Lower lobe of right lung (tissue), 2 donors: ENCODE results near the gene APC. TPM values are rescaled to one million over a fixed set of nuclear protein-coding genes. Genes with fewer than 3 reads are reported as not detected.

ENCODE experiments used
- ATAC-seq, 2 donors: fragments of 200-7000 bp; cut with Tn5 transposase; one replicate each; pipeline ENCODE4 v1.9.1; 2020 to 2022; ENCODE audit warnings: mild to moderate bottlenecking in 2 of 2, moderate library complexity in 2 of 2
- DNase-seq: peaks from one replicate; pipeline ENCODE4 v3.0.0-alpha.2; 2020
- H3K27ac ChIP-seq: fragments of 200-600 bp; one replicate; pipeline ENCODE4 v1.8.0; 2022
- H3K27me3 ChIP-seq: fragments of 200-600 bp; one replicate; pipeline ENCODE4 v1.8.0; 2022; ENCODE audit warnings: low read depth
- H3K36me3 ChIP-seq: fragments of 200-600 bp; one replicate; pipeline ENCODE4 v1.8.0; 2022; ENCODE audit warnings: mild to moderate bottlenecking
- H3K4me1 ChIP-seq: fragments of 200-600 bp; one replicate; pipeline ENCODE4 v1.8.0; 2022
- H3K4me3 ChIP-seq: fragments of 200-600 bp; one replicate; pipeline ENCODE4 v1.8.0; 2022; ENCODE audit warnings: mild to moderate bottlenecking
- H3K9me3 ChIP-seq: fragments of 200-600 bp; one replicate; pipeline ENCODE4 v1.8.0; 2022
- intact Hi-C: fragments of 100-400 bp; cut with DNase I; formaldehyde crosslinking; loops from one replicate; pipeline ENCODE4 v1.11.0; 2022
- total RNA-seq: library from RNA; stranded (reverse); fragmentation: NEBNext Ultra II Directional; extraction: Animal tissue kit (Norgen Biotek cat#: 25700); gene quantifications from one replicate; pipeline ENCODE4 v1.2.1, GENCODE V29; 2021
- TF ChIP-seq, protein P1 (sequence below): fragments of 200-600 bp; IDR thresholded peaks from one replicate; pipeline ENCODE4 v1.8.0; 2022; ENCODE audit warnings: antibody characterized with exemption, mild to moderate bottlenecking
- donor health status: DM: no; HTN: yes; CAD: no; lungs with severe emphysema.

APC gene
- total RNA-seq, 1 donor from 2014 or later = 47.7 TPM

DNA sequence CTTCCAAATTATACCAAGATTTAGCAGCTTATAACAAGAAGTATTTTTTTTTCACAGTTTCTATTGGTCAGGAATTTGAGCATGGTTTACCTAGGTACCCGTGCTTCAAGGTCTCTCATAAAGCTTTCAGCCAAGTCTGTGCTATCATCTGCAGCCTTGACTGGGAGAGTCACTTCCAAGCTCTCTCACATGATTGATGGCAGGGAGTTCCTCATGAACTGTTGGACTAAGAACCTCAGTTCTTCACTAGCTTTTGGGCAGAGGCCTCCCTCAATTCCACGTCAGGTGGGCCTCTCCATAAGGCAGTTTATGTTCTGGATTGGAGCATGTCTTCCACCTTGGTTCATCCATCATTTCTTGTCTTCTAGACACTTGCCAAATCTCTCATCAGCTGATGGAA is 39.9 kb upstream of the APC start:
- TF ChIP-seq, protein P1, sequence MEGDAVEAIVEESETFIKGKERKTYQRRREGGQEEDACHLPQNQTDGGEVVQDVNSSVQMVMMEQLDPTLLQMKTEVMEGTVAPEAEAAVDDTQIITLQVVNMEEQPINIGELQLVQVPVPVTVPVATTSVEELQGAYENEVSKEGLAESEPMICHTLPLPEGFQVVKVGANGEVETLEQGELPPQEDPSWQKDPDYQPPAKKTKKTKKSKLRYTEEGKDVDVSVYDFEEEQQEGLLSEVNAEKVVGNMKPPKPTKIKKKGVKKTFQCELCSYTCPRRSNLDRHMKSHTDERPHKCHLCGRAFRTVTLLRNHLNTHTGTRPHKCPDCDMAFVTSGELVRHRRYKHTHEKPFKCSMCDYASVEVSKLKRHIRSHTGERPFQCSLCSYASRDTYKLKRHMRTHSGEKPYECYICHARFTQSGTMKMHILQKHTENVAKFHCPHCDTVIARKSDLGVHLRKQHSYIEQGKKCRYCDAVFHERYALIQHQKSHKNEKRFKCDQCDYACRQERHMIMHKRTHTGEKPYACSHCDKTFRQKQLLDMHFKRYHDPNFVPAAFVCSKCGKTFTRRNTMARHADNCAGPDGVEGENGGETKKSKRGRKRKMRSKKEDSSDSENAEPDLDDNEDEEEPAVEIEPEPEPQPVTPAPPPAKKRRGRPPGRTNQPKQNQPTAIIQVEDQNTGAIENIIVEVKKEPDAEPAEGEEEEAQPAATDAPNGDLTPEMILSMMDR = no peak

DNA sequence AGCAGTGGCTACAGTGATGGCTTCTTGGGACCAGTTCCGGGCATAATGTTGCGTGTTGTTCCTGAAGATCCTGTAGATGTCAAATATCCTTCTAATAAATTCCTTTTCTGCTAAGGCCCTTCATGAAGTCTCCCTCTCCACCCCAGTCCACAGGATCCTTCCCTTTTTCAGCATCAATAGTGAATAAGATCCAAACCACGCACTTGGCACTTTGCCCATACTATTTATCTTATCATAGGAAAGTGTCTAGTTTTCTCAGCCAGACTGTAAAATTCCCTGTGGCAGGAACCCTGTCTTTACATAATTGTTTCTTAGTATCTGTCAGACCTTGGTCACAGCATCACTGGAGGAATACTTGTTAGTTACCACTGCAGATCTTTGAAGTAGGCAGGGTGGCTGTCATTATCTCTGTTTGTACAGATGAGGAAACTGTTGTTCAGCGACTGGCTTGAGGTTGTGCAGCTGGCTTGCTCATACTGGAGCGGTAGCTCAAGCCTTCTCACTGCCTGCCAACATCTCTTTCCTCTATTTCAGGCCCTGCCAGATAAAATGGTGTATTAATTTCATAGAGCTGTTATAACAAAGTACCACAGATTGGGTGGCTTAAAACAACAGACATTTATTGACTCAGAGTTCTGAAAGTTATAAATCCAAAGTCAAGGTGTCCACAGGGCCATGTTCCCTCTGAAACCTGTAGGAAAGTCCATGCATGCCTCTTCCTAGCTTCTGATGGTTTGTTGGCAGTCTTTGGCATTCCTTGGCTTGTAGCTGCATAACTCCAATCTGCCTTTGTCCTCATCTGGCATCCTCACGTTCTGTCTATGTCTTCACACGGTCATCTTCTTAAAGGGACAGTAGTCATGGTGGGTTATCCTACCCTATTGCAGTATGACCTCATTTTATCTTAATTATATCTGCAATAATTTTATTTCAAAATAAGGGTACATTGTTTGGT is 33.5 kb upstream of the APC start:
- DNase-seq (no peak), ATAC-seq (no peak)
- H3K4me1 ChIP-seq = peaks cover 9% of the 10 kb centered on the region
- H3K27me3 ChIP-seq = no peaks in the 10 kb centered on the region
- TF ChIP-seq, protein P1 = no peak
- H3K36me3 ChIP-seq = no peaks in the 10 kb centered on the region
- H3K27ac ChIP-seq = no peak overlapping the region
- no peak overlapping the region for H3K4me3 ChIP-seq
- intact Hi-C loops = no loop called here
- H3K9me3 ChIP-seq = no peaks in the 10 kb centered on the region

More for the DNA sequence above, 39.9 kb upstream of the APC start:
- intact Hi-C loops = no loop called here
- H3K36me3 ChIP-seq = no peaks in the 10 kb centered on the region
- no peak overlapping the region for H3K4me3 ChIP-seq
- no peak for ATAC-seq
- no peaks in the 10 kb centered on the region for H3K4me1 ChIP-seq
- no peaks in the 10 kb centered on the region for H3K27me3 ChIP-seq
- no peaks in the 10 kb centered on the region for H3K9me3 ChIP-seq
- no peak overlapping the region for H3K27ac ChIP-seq
- no peak for DNase-seq

DNA sequence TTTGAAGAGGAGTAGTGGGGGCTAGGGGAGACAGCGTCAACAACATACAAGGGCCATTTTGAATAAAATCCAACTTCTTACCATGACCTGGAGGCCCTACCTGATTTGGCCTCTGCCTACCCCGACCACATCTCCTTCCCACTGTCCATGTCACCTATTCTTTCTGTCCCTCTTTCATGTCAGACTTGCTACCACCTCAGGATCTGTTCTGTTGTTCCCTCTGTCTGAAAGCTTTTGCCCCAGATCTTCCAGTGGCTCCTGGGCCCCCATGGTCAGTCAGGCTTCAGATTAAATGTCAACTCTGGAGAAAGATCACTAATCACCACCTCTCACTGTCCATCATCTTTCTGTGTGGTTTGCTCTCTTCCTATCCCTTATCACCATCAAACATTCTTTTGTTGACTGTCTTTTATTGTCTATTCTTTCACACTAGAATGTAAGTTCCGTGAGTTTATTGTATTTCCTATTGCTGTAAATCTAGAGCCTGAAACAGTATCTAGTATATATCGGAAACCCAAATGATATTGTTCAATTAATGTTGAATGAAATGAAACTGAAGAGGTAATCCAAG is 31.2 kb upstream of the APC start:
- ATAC-seq = no peak
- H3K36me3 ChIP-seq = no peaks in the 10 kb centered on the region
- peak overlapping the region; percentile 92 for H3K27ac ChIP-seq

DNA sequence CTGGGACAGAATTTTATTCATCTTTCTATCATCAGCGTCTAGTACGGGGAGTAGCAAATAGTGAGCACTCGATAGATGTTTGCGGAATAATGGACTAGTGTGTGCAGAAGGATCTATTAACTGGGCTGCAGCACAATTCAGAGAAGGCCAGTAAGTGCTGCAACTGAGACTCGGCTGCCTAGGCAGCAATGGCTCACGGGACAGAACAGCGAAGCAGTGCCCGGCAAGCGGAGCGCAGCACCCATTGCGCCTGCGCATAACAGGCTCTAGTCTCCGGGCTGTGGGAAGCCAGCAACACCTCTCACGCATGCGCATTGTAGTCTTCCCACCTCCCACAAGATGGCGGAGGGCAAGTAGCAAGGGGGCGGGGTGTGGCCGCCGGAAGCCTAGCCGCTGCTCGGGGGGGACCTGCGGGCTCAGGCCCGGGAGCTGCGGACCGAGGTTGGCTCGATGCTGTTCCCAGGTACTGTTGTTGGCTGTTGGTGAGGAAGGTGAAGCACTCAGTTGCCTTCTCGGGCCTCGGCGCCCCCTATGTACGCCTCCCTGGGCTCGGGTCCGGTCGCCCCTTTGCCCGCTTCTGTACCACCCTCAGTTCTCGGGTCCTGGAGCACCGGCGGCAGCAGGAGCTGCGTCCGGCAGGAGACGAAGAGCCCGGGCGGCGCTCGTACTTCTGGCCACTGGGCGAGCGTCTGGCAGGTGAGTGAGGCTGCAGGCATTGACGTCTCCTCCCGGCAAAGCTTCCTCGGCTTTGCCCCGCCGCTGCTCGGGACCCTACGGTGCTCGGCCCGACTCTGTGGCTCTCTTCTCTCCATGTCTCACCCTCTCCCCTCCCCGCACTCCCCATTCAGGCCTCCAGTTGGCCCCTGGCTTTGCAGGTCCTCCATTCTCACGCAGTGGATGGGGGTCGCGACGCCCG is 30.2 kb upstream of the APC start:
- ATAC-seq = peak; percentile 99
- H3K27me3 ChIP-seq = no peaks in the 10 kb centered on the region
- no peaks in the 10 kb centered on the region for H3K36me3 ChIP-seq
- TF ChIP-seq, protein P1 = no peak
- peak; percentile 98 for DNase-seq
- intact Hi-C loops = no loop called here
- H3K9me3 ChIP-seq = no peaks in the 10 kb centered on the region
- peak overlapping the region; percentile 79 for H3K4me3 ChIP-seq
- peak overlapping the region; percentile 92 for H3K27ac ChIP-seq
- H3K4me1 ChIP-seq = peaks cover 37% of the 10 kb centered on the region

More for the DNA sequence above, 31.2 kb upstream of the APC start:
- no peaks in the 10 kb centered on the region for H3K9me3 ChIP-seq
- no peak for DNase-seq
- H3K27me3 ChIP-seq = no peaks in the 10 kb centered on the region
- H3K4me3 ChIP-seq = peak overlapping the region; percentile 79
- TF ChIP-seq, protein P1 = no peak
- intact Hi-C loops = no loop called here
- H3K4me1 ChIP-seq = peaks cover 32% of the 10 kb centered on the region

DNA sequence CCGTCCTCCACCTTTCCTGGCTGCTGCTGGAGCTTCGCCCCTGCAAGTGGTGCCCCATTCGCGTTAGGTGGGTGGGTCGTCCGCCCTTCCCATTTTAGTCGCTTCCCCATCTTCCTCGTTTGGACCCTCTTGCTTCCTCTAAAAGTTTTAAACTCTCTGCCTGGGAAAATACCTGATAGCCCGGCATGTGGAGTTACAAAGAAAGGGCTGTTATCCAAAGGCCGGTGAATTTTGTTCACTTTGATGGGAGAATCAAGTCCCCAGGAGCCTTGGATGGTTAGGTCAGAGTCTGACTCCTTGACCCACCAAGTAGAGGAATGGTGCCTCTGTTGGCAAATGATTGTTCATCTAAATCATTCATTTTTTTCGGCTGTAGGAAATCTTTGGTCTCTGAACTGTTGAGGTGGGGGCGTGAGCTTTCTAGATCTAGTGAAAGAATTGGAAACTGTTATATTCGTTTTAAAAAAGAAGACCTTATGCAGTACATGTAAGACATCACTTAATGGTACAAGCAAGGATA is 29.5 kb upstream of the APC start:
- H3K4me1 ChIP-seq = peaks cover 37% of the 10 kb centered on the region
- ATAC-seq (peak in 1 of 2 donors; percentile 5), DNase-seq (no peak)
- TF ChIP-seq, protein P1 = no peak
- peak overlapping the region; percentile 79 for H3K4me3 ChIP-seq
- intact Hi-C loops = no loop called here
- peak overlapping the region; percentile 92 for H3K27ac ChIP-seq
- H3K36me3 ChIP-seq = no peaks in the 10 kb centered on the region
- no peaks in the 10 kb centered on the region for H3K27me3 ChIP-seq
- no peaks in the 10 kb centered on the region for H3K9me3 ChIP-seq
